H1 (cell line): ENCODE data around the gene PGM2.

Source experiments
- ASH2L ChIP-seq: fragments of 200-600, 300-600 bp; sonication (generic); IDR thresholded peaks from one replicate; pipeline ENCODE4 v1.7.1; 2017; ENCODE audit warnings: low read length
- EZH2 ChIP-seq: fragments of 200-600 bp; sonication (generic); IDR thresholded peaks from 2 replicates; pipeline ENCODE4 v1.7.1; 2012; ENCODE audit warnings: low read depth, mild to moderate bottlenecking, moderate library complexity, low read length, inconsistent platforms; ENCODE audit not compliant: severe bottlenecking
- POLR2AphosphoS5 ChIP-seq: IDR thresholded peaks from 2 replicates; pipeline ENCODE4 v1.6.1; 2011; ENCODE audit warnings: low read depth, low read length
- TAF1 ChIP-seq: IDR thresholded peaks from 2 replicates; pipeline ENCODE4 v1.6.1; 2011; ENCODE audit warnings: mild to moderate bottlenecking, low read depth, low read length
- TCF12 ChIP-seq: IDR thresholded peaks from 2 replicates; pipeline ENCODE4 v1.6.1; 2011; ENCODE audit warnings: low read depth, mild to moderate bottlenecking, low read length
- ZNF274 ChIP-seq: IDR thresholded peaks from 2 replicates; pipeline ENCODE4 v1.7.0; 2012; ENCODE audit warnings: low read length, borderline replicate concordance; ENCODE audit errors: extremely low read depth
- TF ChIP-seq, protein P1 (sequence below), 3 experiments: IDR thresholded peaks; 1 replicate in 2 of 3; 2 replicates in 1 of 3; pipeline versions ENCODE4 v1.5.1 to v1.6.1; 2011; ENCODE audit warnings: low read length in 3 of 3, mild to moderate bottlenecking in 3 of 3, inconsistent platforms in 2 of 3, low read depth in 1 of 3, moderate library complexity in 1 of 3; ENCODE audit not compliant: insufficient read depth in 1 of 3; ENCODE audit errors: control extremely low read depth in 1 of 3

DNA sequence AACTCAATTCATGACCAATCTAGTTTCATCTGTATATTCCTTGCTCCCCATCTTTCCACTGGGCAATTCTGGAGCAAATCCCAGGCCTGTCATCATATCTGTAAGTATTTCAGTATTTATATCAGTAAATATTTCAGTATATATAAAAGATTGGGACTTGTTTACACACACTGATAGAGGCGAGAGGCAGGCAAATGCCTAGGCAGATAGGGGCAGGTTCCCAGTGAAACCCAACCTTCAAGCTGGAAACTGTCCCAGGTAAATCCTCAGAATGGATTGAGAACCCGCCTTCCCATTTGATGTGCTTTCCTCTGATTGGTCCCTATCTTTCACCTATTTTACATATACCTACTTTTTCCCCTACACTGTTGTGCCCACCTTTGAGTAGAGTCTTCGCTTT is 40.6 kb downstream of the PGM2 start:
- TF ChIP-seq ASH2L (no peak), EZH2 (no peak), TCF12 (no peak), TAF1 (no peak), ZNF274 (no peak), POLR2AphosphoS5 (no peak)
- TF ChIP-seq, protein P1, sequence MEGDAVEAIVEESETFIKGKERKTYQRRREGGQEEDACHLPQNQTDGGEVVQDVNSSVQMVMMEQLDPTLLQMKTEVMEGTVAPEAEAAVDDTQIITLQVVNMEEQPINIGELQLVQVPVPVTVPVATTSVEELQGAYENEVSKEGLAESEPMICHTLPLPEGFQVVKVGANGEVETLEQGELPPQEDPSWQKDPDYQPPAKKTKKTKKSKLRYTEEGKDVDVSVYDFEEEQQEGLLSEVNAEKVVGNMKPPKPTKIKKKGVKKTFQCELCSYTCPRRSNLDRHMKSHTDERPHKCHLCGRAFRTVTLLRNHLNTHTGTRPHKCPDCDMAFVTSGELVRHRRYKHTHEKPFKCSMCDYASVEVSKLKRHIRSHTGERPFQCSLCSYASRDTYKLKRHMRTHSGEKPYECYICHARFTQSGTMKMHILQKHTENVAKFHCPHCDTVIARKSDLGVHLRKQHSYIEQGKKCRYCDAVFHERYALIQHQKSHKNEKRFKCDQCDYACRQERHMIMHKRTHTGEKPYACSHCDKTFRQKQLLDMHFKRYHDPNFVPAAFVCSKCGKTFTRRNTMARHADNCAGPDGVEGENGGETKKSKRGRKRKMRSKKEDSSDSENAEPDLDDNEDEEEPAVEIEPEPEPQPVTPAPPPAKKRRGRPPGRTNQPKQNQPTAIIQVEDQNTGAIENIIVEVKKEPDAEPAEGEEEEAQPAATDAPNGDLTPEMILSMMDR (IDR thresholded peaks at IDR 0.05; ENCODE audit: control extremely low read depth in 1 of 3, insufficient read depth in 1 of 3, low read depth in 1 of 3, low read length in 3 of 3) = no peak
